Neuronal stem cell (in vitro differentiated cells): ENCODE measurements around the gene PPARG.

Experiments used
- DNase-seq: peaks from one replicate; pipeline ENCODE4 v3.0.0-alpha.2; 2013; ENCODE audit warnings: low spot score
- H2AFZ ChIP-seq: one replicate; pipeline ENCODE4 v1.6.1; 2013; ENCODE audit warnings: mild to moderate bottlenecking, low read length, inconsistent platforms
- H2AK5ac ChIP-seq: 2 replicates; pipeline ENCODE4 v1.6.1; 2013; ENCODE audit warnings: low read depth, mild to moderate bottlenecking, inconsistent platforms, low read length, moderate library complexity, mixed read lengths
- H2BK120ac ChIP-seq: 2 replicates; pipeline ENCODE4 v1.6.1; 2013; ENCODE audit warnings: low read depth, mild to moderate bottlenecking, inconsistent platforms, low read length, moderate library complexity, mixed read lengths
- H2BK12ac ChIP-seq: one replicate; pipeline ENCODE4 v1.6.1; 2013; ENCODE audit warnings: low read length, inconsistent platforms
- H2BK15ac ChIP-seq: 2 replicates; pipeline ENCODE4 v1.6.1; 2013; ENCODE audit warnings: mild to moderate bottlenecking, low read length, inconsistent platforms, mixed read lengths
- H2BK5ac ChIP-seq: one replicate; pipeline ENCODE4 v1.6.1; 2013; ENCODE audit warnings: inconsistent platforms, mild to moderate bottlenecking, low read length, moderate library complexity
- H3K14ac ChIP-seq: one replicate; pipeline ENCODE4 v1.6.1; 2013; ENCODE audit warnings: low read length, inconsistent platforms
- H3K18ac ChIP-seq: 2 replicates; pipeline ENCODE4 v1.6.1; 2013; ENCODE audit warnings: low read length, inconsistent platforms
- H3K23ac ChIP-seq: 2 replicates; pipeline ENCODE4 v1.6.1; 2013; ENCODE audit warnings: low read depth, mild to moderate bottlenecking, mixed read lengths, low read length, inconsistent platforms; ENCODE audit not compliant: poor library complexity
- H3K27ac ChIP-seq: replicated peaks from 3 replicates; pipeline ENCODE4 v1.5.1; 2013; ENCODE audit warnings: low read length, inconsistent platforms
- H3K27me3 ChIP-seq, 3 experiments: 2 replicates each; pipeline ENCODE4 v1.6.1; 2013; ENCODE audit warnings: low read length in 3 of 3, mild to moderate bottlenecking in 2 of 3, inconsistent platforms in 1 of 3, low read depth in 1 of 3, mixed read lengths in 1 of 3, moderate library complexity in 1 of 3; ENCODE audit not compliant: control insufficient read depth in 3 of 3, insufficient read depth in 3 of 3
- H3K36me3 ChIP-seq, 2 donors: replicated peaks in 1 of 2; 2 replicates each; pipeline ENCODE4 v1.6.1; 2013; ENCODE audit warnings: low read length in 2 of 2; ENCODE audit not compliant: control insufficient read depth in 2 of 2, insufficient read depth in 2 of 2
- H3K4ac ChIP-seq: 2 replicates; pipeline ENCODE4 v1.6.1; 2013; ENCODE audit warnings: inconsistent platforms, mild to moderate bottlenecking, low read length, moderate library complexity
- H3K4me1 ChIP-seq, 2 donors: 1 replicate in 1 of 2; 2 replicates in 1 of 2; pipeline ENCODE4 v1.6.1; 2013; ENCODE audit warnings: low read length in 2 of 2, low read depth in 1 of 2; ENCODE audit not compliant: control insufficient read depth in 2 of 2, insufficient read depth in 1 of 2
- H3K4me2 ChIP-seq: one replicate; pipeline ENCODE4 v1.6.1; 2013; ENCODE audit warnings: mild to moderate bottlenecking, low read length, inconsistent platforms; ENCODE audit not compliant: insufficient read depth, poor library complexity, severe bottlenecking
- H3K4me3 ChIP-seq, 2 donors: 2 replicates each; pipeline ENCODE4 v1.5.1; 2013; ENCODE audit warnings: low read length in 2 of 2, mild to moderate bottlenecking in 2 of 2, inconsistent platforms in 1 of 2, moderate library complexity in 1 of 2
- H3K79me1 ChIP-seq: one replicate; pipeline ENCODE4 v1.6.1; 2013; ENCODE audit warnings: low read depth, mild to moderate bottlenecking, inconsistent platforms, low read length, moderate library complexity
- H3K9ac ChIP-seq: one replicate; pipeline ENCODE4 v1.6.1; 2013; ENCODE audit warnings: mild to moderate bottlenecking, low read depth, low read length, inconsistent platforms; ENCODE audit not compliant: poor library complexity
- H3K9me3 ChIP-seq, 2 donors: replicated peaks in 1 of 2; 2 replicates each; pipeline versions ENCODE3 to v1.6.1; 2013; ENCODE audit warnings: low read length in 2 of 2, mild to moderate bottlenecking in 2 of 2, inconsistent platforms in 1 of 2, low read depth in 1 of 2, mixed read lengths in 1 of 2, moderate library complexity in 1 of 2; ENCODE audit not compliant: control insufficient read depth in 2 of 2, insufficient read depth in 1 of 2
- H4K8ac ChIP-seq: one replicate; pipeline ENCODE4 v1.6.1; 2013; ENCODE audit warnings: low read depth, mild to moderate bottlenecking, inconsistent platforms, low read length, moderate library complexity
- H4K91ac ChIP-seq: one replicate; pipeline ENCODE4 v1.6.1; 2013; ENCODE audit warnings: low read length, low read depth, mild to moderate bottlenecking, inconsistent platforms; ENCODE audit not compliant: poor library complexity
- WGBS, 2 donors: extraction: QIAGEN DNeasy Blood & Tissue Kit; methylation state at CpG; one replicate each; pipeline ENCODE4 v1.1.7; 2013; ENCODE audit warnings: missing lambda C conversion rate in 2 of 2, mixed read lengths in 1 of 2; ENCODE audit not compliant: insufficient read length in 2 of 2, insufficient replicate concordance in 1 of 2; ENCODE audit errors: extremely low coverage in 2 of 2; 5-methylcytosine and 5-hydroxymethylcytosine counted together

The PPARG gene

DNA sequence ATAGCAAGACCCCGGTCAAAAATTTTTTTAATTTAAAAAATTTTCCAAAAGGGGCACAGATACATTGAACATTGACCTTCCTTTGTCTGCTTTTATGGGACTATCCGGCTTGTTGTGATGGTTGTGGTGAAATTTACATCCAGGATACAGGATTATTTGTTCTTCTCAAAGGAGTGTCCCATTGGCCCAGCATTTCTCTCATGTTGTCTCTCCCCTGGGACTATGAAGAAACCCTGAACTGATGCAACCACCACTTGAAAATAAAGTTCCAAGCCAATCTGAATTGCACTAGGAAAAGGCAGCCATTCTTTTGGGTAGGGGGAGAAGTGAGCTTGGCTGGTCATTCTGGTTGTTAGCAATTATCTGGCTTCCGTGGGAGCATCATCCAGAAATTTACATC lies 58.4 kb downstream of the PPARG start:
- no peak overlapping the region for H2BK12ac ChIP-seq
- H3K4me2 ChIP-seq, result no peak overlapping the region
- no peak overlapping the region for H3K14ac ChIP-seq
- no peaks in the 10 kb centered on the region for H3K79me1 ChIP-seq
- H3K23ac ChIP-seq, result no peak overlapping the region
- no peak overlapping the region for H2BK15ac ChIP-seq
- H2AFZ ChIP-seq, result no peak overlapping the region
- DNase-seq, result no peak
- H3K27ac ChIP-seq, result no peak overlapping the region
- no CpG with 5 or more reads among the region's 3 CpGs for whole genome bisulfite sequencing, 2 donors
- no peak overlapping the region for H4K91ac ChIP-seq
- no peak overlapping the region for H4K8ac ChIP-seq
- H2AK5ac ChIP-seq, result no peak overlapping the region
- no peaks in the 10 kb centered on the region for H3K4me1 ChIP-seq
- no peak overlapping the region for H3K4me3 ChIP-seq
- no peaks in the 10 kb centered on the region for H3K9me3 ChIP-seq
- H2BK5ac ChIP-seq, result no peak overlapping the region
- no peak overlapping the region for H3K18ac ChIP-seq
- no peak overlapping the region for H3K9ac ChIP-seq
- H3K36me3 ChIP-seq, result no peaks in the 10 kb centered on the region
- no peak overlapping the region for H3K4ac ChIP-seq
- peaks cover 0 to 11% (median 0%) of the 10 kb centered on the region in 3 experiments for H3K27me3 ChIP-seq
- H2BK120ac ChIP-seq, result no peak overlapping the region

DNA sequence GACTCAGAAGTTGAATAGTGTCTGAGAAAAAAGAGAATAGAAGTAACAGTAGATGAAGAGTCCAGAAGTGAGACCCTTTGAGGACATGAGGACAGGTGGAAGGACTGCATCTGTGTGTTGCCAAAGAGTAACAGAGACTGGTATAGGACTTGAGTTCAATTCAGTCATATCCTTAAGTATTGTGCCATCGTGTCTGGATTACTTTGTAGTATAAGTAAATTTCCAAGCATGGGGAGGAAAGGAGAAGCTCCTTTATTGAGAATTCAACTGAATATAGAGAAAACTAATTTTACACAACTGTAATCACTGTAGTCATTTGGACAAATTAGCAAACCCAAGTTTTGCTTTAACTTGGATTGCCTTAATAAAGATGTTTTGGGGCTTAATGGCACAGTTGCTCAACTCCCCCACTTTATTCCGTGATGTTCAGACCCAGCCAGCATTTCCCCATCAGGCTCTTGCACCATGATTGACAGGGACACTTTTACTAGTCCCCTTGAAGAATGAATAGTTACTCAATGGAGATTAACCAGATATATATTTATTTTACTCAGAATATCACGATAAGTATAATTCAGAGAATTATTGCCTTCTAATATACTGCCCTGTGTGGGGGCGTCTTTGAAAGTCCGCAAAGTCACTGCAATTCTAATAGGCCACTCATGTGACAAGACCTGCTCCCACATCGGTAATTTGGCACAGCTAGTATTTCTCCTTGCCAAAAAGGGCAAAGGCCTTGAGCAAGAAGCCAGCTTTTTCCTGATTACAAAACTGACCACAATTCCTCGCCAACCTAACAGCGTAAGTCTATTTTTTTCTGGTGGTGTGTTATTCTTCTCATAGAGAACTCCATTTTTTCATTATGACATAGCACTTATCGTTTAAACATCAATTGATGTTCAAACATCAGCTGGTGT lies 61.3 kb downstream of the PPARG start:
- H3K9ac ChIP-seq, result no peak overlapping the region
- H3K23ac ChIP-seq, result no peak overlapping the region
- no CpG with 5 or more reads among the region's 9 CpGs for WGBS, 2 donors
- H2AK5ac ChIP-seq, result no peak overlapping the region
- H3K4me3 ChIP-seq, result no peak overlapping the region
- H3K27ac ChIP-seq, result no peak overlapping the region
- no peak overlapping the region for H4K8ac ChIP-seq
- no peaks in the 10 kb centered on the region for H3K79me1 ChIP-seq
- H2BK120ac ChIP-seq, result no peak overlapping the region
- no peak for DNase-seq
- H4K91ac ChIP-seq, result no peak overlapping the region
- H3K36me3 ChIP-seq, result no peaks in the 10 kb centered on the region
- H2BK15ac ChIP-seq, result no peak overlapping the region
- no peak overlapping the region for H2AFZ ChIP-seq
- H2BK12ac ChIP-seq, result no peak overlapping the region
- H3K4me2 ChIP-seq, result no peak overlapping the region
- H3K4ac ChIP-seq, result no peak overlapping the region
- H3K9me3 ChIP-seq, result no peaks in the 10 kb centered on the region
- peaks cover 0 to 11% (median 0%) of the 10 kb centered on the region in 3 experiments for H3K27me3 ChIP-seq
- H3K18ac ChIP-seq, result no peak overlapping the region
- no peaks in the 10 kb centered on the region for H3K4me1 ChIP-seq
- H2BK5ac ChIP-seq, result no peak overlapping the region
- H3K14ac ChIP-seq, result no peak overlapping the region

DNA sequence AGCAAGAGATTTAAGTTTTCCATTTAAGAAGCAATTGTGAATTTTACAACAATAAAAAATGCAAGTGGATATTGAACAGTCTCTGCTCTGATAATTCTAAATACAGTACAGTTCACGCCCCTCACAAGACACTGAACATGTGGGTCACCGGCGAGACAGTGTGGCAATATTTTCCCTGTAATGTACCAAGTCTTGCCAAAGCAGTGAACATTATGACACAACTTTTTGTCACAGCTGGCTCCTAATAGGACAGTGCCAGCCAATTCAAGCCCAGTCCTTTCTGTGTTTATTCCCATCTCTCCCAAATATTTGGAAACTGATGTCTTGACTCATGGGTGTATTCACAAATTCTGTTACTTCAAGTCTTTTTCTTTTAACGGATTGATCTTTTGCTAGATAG lies 62.3 kb downstream of the PPARG start:
- no CpG with 5 or more reads among the region's 4 CpGs for WGBS, 2 donors
- Histone ChIP-seq H3K4me2 (no peak overlapping the region), H3K79me1 (no peaks in the 10 kb centered on the region), H3K23ac (no peak overlapping the region), H3K18ac (no peak overlapping the region), H4K91ac (no peak overlapping the region), H2BK12ac (no peak overlapping the region), H2AK5ac (no peak overlapping the region), H2AFZ (no peak overlapping the region), H3K27me3 (peaks cover 0 to 11% (median 0%) of the 10 kb centered on the region in 3 experiments), H4K8ac (no peak overlapping the region), H2BK5ac (no peak overlapping the region), H3K36me3 (no peaks in the 10 kb centered on the region), H3K9me3 (no peaks in the 10 kb centered on the region), H2BK15ac (no peak overlapping the region), H3K14ac (no peak overlapping the region), H3K4me3 (no peak overlapping the region), H3K4ac (no peak overlapping the region), H2BK120ac (no peak overlapping the region), H3K9ac (no peak overlapping the region), H3K4me1 (no peaks in the 10 kb centered on the region), H3K27ac (no peak overlapping the region)
- no peak for DNase-seq

DNA sequence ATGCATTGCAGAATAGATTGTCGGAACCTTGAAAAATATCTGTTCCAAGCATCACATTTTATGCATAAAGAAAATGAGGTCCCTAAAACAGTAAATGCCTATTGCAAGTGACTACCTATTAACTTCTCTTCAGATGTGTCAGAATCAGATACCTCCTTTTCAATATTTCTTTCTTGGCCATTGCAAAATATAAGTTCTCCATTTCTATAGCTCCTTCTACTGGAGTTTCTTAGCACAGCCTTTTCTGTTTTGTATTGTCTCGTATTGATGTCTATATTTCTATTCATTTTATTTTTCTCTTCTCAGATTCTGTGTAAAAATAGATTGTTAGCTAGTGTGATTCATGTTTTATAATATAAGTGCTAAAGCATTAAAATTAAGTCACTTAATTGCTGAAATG lies 63.4 kb downstream of the PPARG start:
- no peak overlapping the region for H3K9ac ChIP-seq
- H3K23ac ChIP-seq, result no peak overlapping the region
- H4K8ac ChIP-seq, result no peak overlapping the region
- H2BK15ac ChIP-seq, result no peak overlapping the region
- no peaks in the 10 kb centered on the region for H3K4me1 ChIP-seq
- no peaks in the 10 kb centered on the region for H3K36me3 ChIP-seq
- no CpG with 5 or more reads among the region's 2 CpGs for WGBS, 2 donors
- no peaks in the 10 kb centered on the region for H3K9me3 ChIP-seq
- H3K14ac ChIP-seq, result no peak overlapping the region
- H2AK5ac ChIP-seq, result no peak overlapping the region
- no peak overlapping the region for H3K18ac ChIP-seq
- no peak overlapping the region for H3K4me2 ChIP-seq
- no peak overlapping the region for H2BK5ac ChIP-seq
- no peak overlapping the region for H3K4ac ChIP-seq
- no peak overlapping the region for H2BK120ac ChIP-seq
- no peak for DNase-seq
- H3K4me3 ChIP-seq, result no peak overlapping the region
- no peak overlapping the region for H2AFZ ChIP-seq
- H3K27ac ChIP-seq, result no peak overlapping the region
- peaks cover 0 to 11% (median 0%) of the 10 kb centered on the region in 3 experiments for H3K27me3 ChIP-seq
- H2BK12ac ChIP-seq, result no peak overlapping the region
- no peaks in the 10 kb centered on the region for H3K79me1 ChIP-seq
- H4K91ac ChIP-seq, result no peak overlapping the region
